K562 (cell line): ENCODE measurements around the gene SCYL1. TPM values are rescaled to one million over a fixed set of nuclear protein-coding genes. Genes with fewer than 3 reads are reported as not detected.

Source experiments
- ATAC-seq: fragments of 200-7000 bp; cut with Tn5 transposase; 3 replicates; pipeline ENCODE4 v1.9.1; 2020; ENCODE audit warnings: moderate library complexity
- BruUV-seq: library from RNA; stranded (reverse); fragments of 400-500 nt; replicated peaks from 2 replicates; lab custom pipeline; 2021; lab: Mats Ljungman, UMichigan
- CTCF ChIA-PET: fragments of 300-600 bp; formaldehyde crosslinking; extraction: SDS; loops from one replicate; lab custom pipeline; 2021; ENCODE audit warnings: low intra/inter-chr PET ratio; lab: Yijun Ruan, JAX
- POLR2A ChIA-PET: fragments of 300-600, 350-650 bp; sonication (Branson Sonifier 250); formaldehyde crosslinking; extraction: SDS; loops from one replicate; lab custom pipeline; 2021; ENCODE audit warnings: antibody characterized with exemption, inconsistent platforms; lab: Yijun Ruan, JAX
- DNase-seq, 4 experiments: peaks; one replicate each; pipeline versions ENCODE4 v3.0.0 to v3.0.0-alpha.2; 2011 to 2018; ENCODE audit warnings: low spot score in 3 of 4, mixed read lengths in 3 of 4; ENCODE audit errors: extremely low read depth in 1 of 4
- FAIRE-seq: peaks from 2 replicates; lab custom pipeline; 2011; peaks lifted over from hg19 to GRCh38; lab: Jason Lieb, UNC
- H2AFZ ChIP-seq: 2 replicates; pipeline ENCODE4 v1.6.0; 2011; ENCODE audit warnings: low read depth, low read length, control low read depth, inconsistent platforms
- H3K27ac ChIP-seq: fragments of 200-600 bp; 3 replicates; pipeline ENCODE4 v1.8.0; 2011; ENCODE audit warnings: low read depth, mild to moderate bottlenecking, control low read depth, inconsistent platforms, low read length, moderate library complexity, mixed read lengths; ENCODE audit errors: extremely low read depth
- H3K27me3 ChIP-seq, 2 experiments: fragments of 300-600 bp in 1 of 2; 2 replicates in 1 of 2; 3 replicates in 1 of 2; pipeline versions ENCODE4 v1.6.0 to v1.8.0; 2011; ENCODE audit warnings: inconsistent platforms in 2 of 2, low read length in 2 of 2, mild to moderate bottlenecking in 1 of 2, mixed read lengths in 1 of 2, moderate library complexity in 1 of 2; ENCODE audit not compliant: control insufficient read depth in 2 of 2, insufficient read depth in 2 of 2
- H3K36me3 ChIP-seq: fragments of 300-600 bp; 3 replicates; pipeline ENCODE4 v1.8.0; 2011; ENCODE audit warnings: mild to moderate bottlenecking, low read length, inconsistent platforms; ENCODE audit not compliant: control insufficient read depth, insufficient read depth
- H3K4me1 ChIP-seq, 2 experiments: fragments of 200-600 bp in 1 of 2; replicated peaks in 1 of 2; 2 replicates in 1 of 2; 3 replicates in 1 of 2; pipeline versions ENCODE4 v1.5.1 to v1.8.0; 2011; ENCODE audit warnings: inconsistent platforms in 2 of 2, low read length in 2 of 2, mild to moderate bottlenecking in 1 of 2, mixed read lengths in 1 of 2, moderate library complexity in 1 of 2; ENCODE audit not compliant: control insufficient read depth in 2 of 2, insufficient read depth in 2 of 2
- H3K4me2 ChIP-seq: 2 replicates; pipeline ENCODE4 v1.6.1; 2011; ENCODE audit warnings: low read length, control low read depth, inconsistent platforms, mixed read lengths; ENCODE audit not compliant: insufficient read depth
- H3K4me3 ChIP-seq: fragments of 200-600 bp; sonication (generic), shearing (Covaris generic); 2 replicates; pipeline ENCODE4 v1.5.1; 2016; ENCODE audit warnings: control low read depth, inconsistent platforms
- H3K79me2 ChIP-seq: fragments of 200-600 bp; 3 replicates; pipeline ENCODE4 v1.8.0; 2011; ENCODE audit warnings: low read length, inconsistent platforms; ENCODE audit not compliant: control insufficient read depth, insufficient read depth
- H3K9ac ChIP-seq, 2 experiments: 2 replicates each; pipeline versions ENCODE4 v1.6.0 to v1.6.1; 2011; ENCODE audit warnings: low read depth in 2 of 2, low read length in 2 of 2, control low read depth in 1 of 2, inconsistent platforms in 1 of 2, mild to moderate bottlenecking in 1 of 2, mixed read lengths in 1 of 2; ENCODE audit not compliant: insufficient read depth in 1 of 2
- H3K9me1 ChIP-seq: one replicate; pipeline ENCODE4 v1.6.0; 2011; ENCODE audit warnings: inconsistent platforms, mild to moderate bottlenecking, low read length, moderate library complexity; ENCODE audit not compliant: control insufficient read depth, insufficient read depth
- H3K9me3 ChIP-seq: replicated peaks from 2 replicates; pipeline ENCODE4 v1.5.1; 2011; ENCODE audit warnings: low read depth, low read length, inconsistent platforms; ENCODE audit not compliant: control insufficient read depth, insufficient read depth
- H4K20me1 ChIP-seq: replicated peaks from 2 replicates; pipeline ENCODE4 v1.6.1; 2011; ENCODE audit warnings: low read length, inconsistent platforms, mixed read lengths; ENCODE audit not compliant: control insufficient read depth, insufficient read depth
- ATF4 ChIP-seq: fragments of 450-650 bp; formaldehyde crosslinking; IDR thresholded peaks from 2 replicates; pipeline ENCODE4 v1.4.0; 2022; ENCODE audit warnings: mild to moderate bottlenecking, moderate library complexity
- POLR2G ChIP-seq: fragments of 200-400 bp; formaldehyde crosslinking; IDR thresholded peaks from 2 replicates; pipeline ENCODE4 v1.6.1; 2017; ENCODE audit warnings: low read depth, mild to moderate bottlenecking, antibody characterized with exemption, low read length, moderate library complexity
- RAD21 ChIP-seq, 2 experiments: fragments of 250-450 bp in 1 of 2; fragments of 450-650 bp in 1 of 2; sonication (Bioruptor Pico) in 1 of 2; formaldehyde crosslinking in 1 of 2; IDR thresholded peaks in 1 of 2; conservative IDR thresholded peaks in 1 of 2; 2 replicates each; pipeline versions ENCODE4 v1.4.0 to v1.8.0; 2020 to 2022; ENCODE audit warnings: mild to moderate bottlenecking in 2 of 2, moderate library complexity in 1 of 2
- RBFOX2 ChIP-seq: fragments of 200-400 bp; formaldehyde crosslinking; IDR thresholded peaks from 2 replicates; pipeline ENCODE4 v1.6.1; 2017; ENCODE audit warnings: low read depth, mild to moderate bottlenecking, low read length, moderate library complexity
- ZNF785 ChIP-seq: fragments of 250-450 bp; sonication (Bioruptor Pico); IDR thresholded peaks from 2 replicates; pipeline ENCODE4 v1.4.0; 2020; ENCODE audit warnings: mild to moderate bottlenecking
- WGBS: fragments of 100-300 bp; shearing (Covaris generic); methylation state at CpG from one replicate; pipeline ENCODE4 v1.1.6; 2016; ENCODE audit warnings: low coverage, mixed read lengths; ENCODE audit not compliant: insufficient coverage; ENCODE audit errors: missing lambda C conversion rate; 5-methylcytosine and 5-hydroxymethylcytosine counted together
- in situ Hi-C: fragments of 300-500 bp; cut with MboI; formaldehyde crosslinking; loops from 4 replicates; pipeline ENCODE4 v1.15.0; 2018; ENCODE audit warnings: inconsistent platforms, mixed read lengths
- intact Hi-C: fragments of 100-400 bp; cut with micrococcal nuclease; formaldehyde crosslinking; loops from 2 replicates; pipeline ENCODE4 v1.14.2; 2022
- polyA plus RNA-seq, 8 experiments: library from polyadenylated mRNA; depleted of rRNA in 4 of 8; stranded (reverse) in 5 of 8; unstranded in 3 of 8; fragments of >200 nt; fragmentation: Nextera tagmentation in 2 of 8; fragmentation: Illumina TruSeq in 1 of 8; extraction: Ambion mirVana in 2 of 8; extraction: Trizol in 1 of 8; gene quantifications; 2 replicates each; pipeline versions ENCODE4 v1.2.1 to v1.2.3, GENCODE V29; 2011 to 2014; ENCODE audit warnings: inconsistent platforms in 1 of 8, missing spikeins in 1 of 8
- total RNA-seq, 7 experiments: library from RNA; depleted of rRNA in 6 of 7; stranded (reverse); fragments of >200 nt in 6 of 7; fragmentation: Illumina TruSeq in 2 of 7; extraction: Trizol in 2 of 7; gene quantifications; 2 replicates each; pipeline versions ENCODE4 v1.2.1 to v1.2.3, GENCODE V29; 2011 to 2021; ENCODE audit warnings: low replicate concordance in 1 of 7

The SCYL1 gene
- total and polyA plus RNA-seq, 9 of the 15 experiments (the other 6 are each of a cell fraction or from before 2014, with no cell fraction given) = 1.9 to 145 (median 57.6) TPM

GRCh38 chr11:65537620-65538231, 12.8 kb downstream of the SCYL1 start:
- H3K9me1 ChIP-seq = no peaks in the 10 kb centered on the region
- H2AFZ ChIP-seq = no peak overlapping the region
- TF ChIP-seq ZNF785 (CRISPR knock-in tag) (no peak), ATF4 (CRISPR knock-in tag) (no peak), RAD21 (CRISPR knock-in tag; conservative IDR thresholded peaks at IDR 0.05 in 1 of 2, IDR thresholded peaks at IDR 0.05 in 1 of 2) (no peak), POLR2G (peak; percentile 49; the same call in 1 of the 2 replicates), RBFOX2 (peak; percentile 6; the same call in 1 of the 2 replicates)
- H3K4me3 ChIP-seq = no peak overlapping the region
- in situ Hi-C loops = no loop called here
- no peak overlapping the region for H3K4me2 ChIP-seq
- peaks cover 60% of the 10 kb centered on the region; the same call in 1 of the 3 replicates for H3K36me3 ChIP-seq
- no peak for DNase-seq
- H3K27me3 ChIP-seq = no peaks in the 10 kb centered on the region
- H3K27ac ChIP-seq = no peak overlapping the region
- POLR2A ChIA-PET = interaction anchor here (0.7 to 6.5 kb wide), 7 partner anchors 9 to 115 kb away, joined by 3 to 48 read pairs (median 4); partner anchors contain the start of genes MALAT1, NEAT1 and SCYL1
- no peak for ATAC-seq
- H3K79me2 ChIP-seq = no peaks in the 10 kb centered on the region; the same call in 2 of the 3 replicates
- WGBS = 90% methylated on average over 17 of the region's 18 CpGs
- CTCF ChIA-PET = no interaction called here
- no TSS peak for BruUV-seq
- H3K9ac ChIP-seq = 0 out of 4 replicates have a peak overlapping the region, but pooled peaks of 1 of the 2 experiments have one; percentile 26
- H4K20me1 ChIP-seq = no peaks in the 10 kb centered on the region
- peaks cover 9 to 48% of the 10 kb centered on the region in 2 experiments for H3K4me1 ChIP-seq
- intact Hi-C loops = no loop called here
- no peaks in the 10 kb centered on the region for H3K9me3 ChIP-seq
- FAIRE-seq = no peak
